Mucosa of descending colon (tissue), 3 donors: ENCODE measurements around the gene CHERP. TPM values are rescaled to one million over a fixed set of nuclear protein-coding genes. Genes with fewer than 3 reads are reported as not detected.

Experiments
- ATAC-seq: fragments of 200-7000 bp; cut with Tn5 transposase; one replicate; pipeline ENCODE4 v1.9.1; 2020; ENCODE audit warnings: mild to moderate bottlenecking, moderate library complexity
- DNase-seq, 3 donors: peaks; one replicate each; pipeline ENCODE4 v3.0.0-alpha.2; 2020
- H3K36me3 ChIP-seq: fragments of 200-600 bp; one replicate; pipeline ENCODE4 v1.8.0; 2021; ENCODE audit warnings: low read depth, mild to moderate bottlenecking
- H3K4me1 ChIP-seq: fragments of 200-600 bp; one replicate; pipeline ENCODE4 v1.8.0; 2021; ENCODE audit warnings: low read depth, mild to moderate bottlenecking
- H3K4me3 ChIP-seq: fragments of 200-600 bp; one replicate; pipeline ENCODE4 v1.8.0; 2021; ENCODE audit warnings: mild to moderate bottlenecking
- H3K9me3 ChIP-seq: fragments of 200-600 bp; one replicate; pipeline ENCODE4 v1.8.0; 2021; ENCODE audit warnings: mild to moderate bottlenecking
- CTCF ChIP-seq: fragments of 200-600 bp; IDR thresholded peaks from one replicate; pipeline ENCODE4 v1.8.0; 2022; ENCODE audit warnings: antibody characterized with exemption, mild to moderate bottlenecking
- intact Hi-C, 2 donors: fragments of 100-400 bp; cut with DNase I in 1 of 2; cut with micrococcal nuclease in 1 of 2; formaldehyde crosslinking; loops; one replicate each; pipeline versions ENCODE4 v1.11.0 to v1.11.1; 2022; cut with DNase I, micrococcal nuclease
- total RNA-seq, 3 donors: library from RNA; stranded (reverse); fragmentation: NEBNext Ultra II Directional in 2 of 3; extraction: Animal tissue kit (Norgen Biotek cat#: 25700) in 2 of 3; gene quantifications; one replicate each; pipeline versions ENCODE4 v1.2.1 to v1.2.4, GENCODE V29; 2021 to 2023
- donor health status: DM: no; HTN: no; CAD: no; lungs with moderate emphysema.
- donor health status: DM: no; HTN: no; CAD: no.
- donor health status: DM: no; HTN: yes; CAD: no.

The CHERP gene
- total RNA-seq, 3 donors from 2014 or later: 36.3 to 43.0 (median 38.8) TPM

DNA sequence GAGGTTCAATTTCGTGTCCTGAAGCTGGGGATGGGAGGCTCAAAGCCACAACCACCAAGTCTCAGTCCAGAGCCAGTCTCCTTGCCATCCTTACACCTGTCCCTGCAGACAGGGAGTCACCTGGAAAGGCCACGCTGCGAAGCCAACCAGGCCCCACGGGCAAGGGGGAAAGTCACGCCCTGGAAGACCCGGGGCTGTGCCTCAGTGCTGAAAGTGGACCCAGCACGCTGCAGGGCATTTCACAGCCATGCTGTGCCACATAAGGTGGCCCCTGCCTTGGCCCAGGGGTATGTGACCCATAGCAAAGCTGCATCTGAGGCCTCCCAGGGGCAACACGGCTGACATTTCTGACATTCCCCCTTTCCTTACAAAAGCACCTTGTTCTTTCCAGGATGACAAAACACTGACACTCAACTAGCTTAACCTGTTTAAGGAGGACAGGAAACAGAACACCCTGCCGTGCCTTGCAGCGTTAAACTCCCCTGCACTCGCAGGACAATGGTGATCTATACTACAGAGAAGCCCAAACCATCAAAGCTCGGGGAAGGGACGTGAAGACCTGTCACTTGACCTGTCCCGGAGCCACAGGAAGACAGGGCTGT, 14.8 kb downstream of the CHERP start:
- Histone ChIP-seq H3K4me3 (no peak overlapping the region), H3K9me3 (no peaks in the 10 kb centered on the region), H3K36me3 (peaks cover 15% of the 10 kb centered on the region), H3K4me1 (no peaks in the 10 kb centered on the region)
- ATAC-seq: no peak
- no peak for TF ChIP-seq CTCF
- DNase-seq: no peak
- intact Hi-C loops: no loop called here

DNA sequence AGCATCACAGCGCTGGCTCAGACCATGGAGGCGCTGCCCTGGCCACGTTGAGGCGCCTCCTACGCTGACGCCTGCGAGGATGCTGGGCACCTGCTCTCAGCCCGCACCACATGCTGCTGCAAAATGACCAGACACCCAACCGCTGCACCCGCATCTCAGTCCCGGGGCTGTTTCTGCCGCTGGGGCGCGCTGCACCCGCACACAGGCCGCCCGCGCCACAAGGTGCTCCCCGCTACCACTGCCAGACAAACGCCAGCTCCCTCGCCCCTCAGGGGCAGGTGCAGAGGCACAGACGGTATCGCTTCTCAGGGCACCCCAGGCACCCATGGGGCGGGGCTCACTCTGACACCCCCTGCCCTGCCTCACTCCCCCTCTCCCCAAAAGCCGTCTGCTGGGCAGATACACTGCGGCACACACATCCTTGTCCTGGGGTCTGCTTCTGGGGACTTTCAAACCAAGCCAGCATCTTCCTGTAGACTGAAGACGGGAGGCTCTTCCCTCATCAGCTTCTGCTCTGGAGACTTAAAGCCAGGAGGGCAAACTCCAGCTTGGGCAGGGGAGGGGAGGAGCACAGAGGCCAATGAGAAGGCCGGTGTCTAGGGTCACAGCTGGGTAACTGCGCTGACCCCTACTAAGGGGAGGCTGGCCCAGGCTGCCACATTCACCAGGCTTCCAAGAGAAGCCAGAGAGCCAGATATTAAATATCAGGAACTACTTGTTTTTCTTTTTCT, 16.3 kb downstream of the CHERP start:
- DNase-seq (no peak), ATAC-seq (no peak)
- Histone ChIP-seq H3K4me3 (no peak overlapping the region), H3K4me1 (no peaks in the 10 kb centered on the region), H3K36me3 (peaks cover 4% of the 10 kb centered on the region), H3K9me3 (no peaks in the 10 kb centered on the region)
- intact Hi-C loops: no loop called here
- TF ChIP-seq CTCF: no peak

DNA sequence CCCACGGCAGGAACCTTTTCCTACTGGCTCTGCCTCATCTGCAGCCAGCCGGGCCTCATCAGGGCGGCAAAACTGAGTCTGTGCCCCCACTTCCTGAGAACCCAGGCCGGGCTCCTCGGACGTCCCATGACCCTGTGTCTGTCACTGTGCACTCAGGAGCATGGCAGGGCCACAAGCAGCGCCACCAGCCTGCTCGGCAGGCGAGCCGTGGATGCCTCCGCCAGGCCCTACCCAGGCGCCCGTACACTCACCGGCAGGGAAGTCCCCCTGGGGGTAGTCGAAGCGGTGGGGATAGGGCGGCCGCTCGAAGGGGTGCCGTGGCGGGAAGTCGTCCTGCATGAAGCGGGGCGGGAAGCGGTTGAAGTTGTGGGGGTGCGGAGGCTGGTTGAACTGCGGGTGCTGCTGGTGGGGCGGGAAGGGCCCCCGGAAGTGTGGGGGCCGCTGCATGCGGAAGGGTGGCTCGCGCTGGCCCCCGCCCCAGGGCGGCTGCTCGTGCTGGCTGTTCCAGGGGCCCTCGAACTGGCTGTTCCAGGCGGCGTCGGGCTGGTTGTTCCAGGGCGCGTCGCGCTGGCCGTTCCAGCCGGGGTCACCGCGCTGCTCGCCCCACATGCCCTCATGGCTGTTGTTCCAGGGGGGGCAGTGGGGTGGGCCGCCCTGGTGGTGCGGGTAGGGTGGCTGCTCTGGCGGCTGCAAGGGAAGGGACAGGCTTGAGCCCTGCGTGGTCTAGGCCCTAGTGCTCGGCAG, 17.1 kb downstream of the CHERP start:
- Histone ChIP-seq H3K36me3 (peaks cover 7% of the 10 kb centered on the region), H3K4me1 (no peaks in the 10 kb centered on the region), H3K4me3 (no peak overlapping the region), H3K9me3 (no peaks in the 10 kb centered on the region)
- no peak for TF ChIP-seq CTCF
- no peak for ATAC-seq
- intact Hi-C loops: no loop called here
- no peak for DNase-seq

DNA sequence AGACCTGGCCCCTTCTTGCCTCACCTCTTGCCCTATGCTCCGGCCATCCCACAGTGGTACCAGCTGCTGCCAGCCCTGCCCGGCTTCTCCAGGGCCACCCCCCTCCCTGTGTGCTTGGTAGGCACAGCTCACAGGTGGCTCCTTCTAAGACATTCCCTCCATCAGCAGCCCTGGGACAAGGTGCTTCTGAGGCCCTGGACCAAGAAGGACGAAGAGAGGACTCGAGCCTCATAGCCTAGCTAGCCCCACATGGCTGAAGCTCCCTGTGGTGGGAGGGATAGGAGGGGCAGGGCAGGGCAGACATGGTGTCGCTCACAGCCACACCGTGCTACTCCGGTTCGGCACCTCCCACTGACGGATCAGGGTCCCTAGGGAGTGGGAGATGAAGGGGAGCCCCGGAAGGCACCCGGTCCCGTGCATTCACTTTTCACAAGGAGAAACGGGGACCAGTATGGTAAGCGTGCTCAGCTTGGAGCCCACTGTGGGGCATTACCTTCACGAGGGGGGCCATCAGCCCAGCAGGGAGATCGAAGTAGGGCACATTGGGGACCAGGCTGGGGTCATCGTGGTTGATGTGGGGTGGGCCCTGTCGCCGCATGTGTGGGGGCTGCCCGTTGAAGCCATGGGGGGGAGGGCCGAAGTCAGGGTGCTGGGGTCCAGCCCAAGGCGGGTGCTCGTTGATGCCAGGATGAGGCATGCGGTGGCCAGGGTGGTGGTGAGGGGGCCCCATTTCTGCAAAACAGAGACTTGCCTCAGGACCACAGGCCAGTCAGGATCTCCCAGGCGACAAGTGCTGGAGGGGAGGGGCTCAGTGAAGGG, 19.5 kb downstream of the CHERP start:
- no peaks in the 10 kb centered on the region for H3K9me3 ChIP-seq
- no peak overlapping the region for H3K4me3 ChIP-seq
- DNase-seq (no peak), ATAC-seq (no peak)
- intact Hi-C loops: no loop called here
- TF ChIP-seq CTCF: no peak
- H3K4me1 ChIP-seq: no peaks in the 10 kb centered on the region
- peaks cover 14% of the 10 kb centered on the region for H3K36me3 ChIP-seq

- ATAC-seq: no peak
- intact Hi-C loops: no loop called here
Measured at GRCh38 chr19:16521715-16522289, 20.4 kb downstream of the CHERP start.

More at GRCh38 chr19:16521715-16522289, 20.4 kb downstream of the CHERP start:
- peaks cover 12% of the 10 kb centered on the region for H3K36me3 ChIP-seq
- H3K9me3 ChIP-seq: no peaks in the 10 kb centered on the region
- no peak for DNase-seq
- no peaks in the 10 kb centered on the region for H3K4me1 ChIP-seq
- no peak for TF ChIP-seq CTCF
- H3K4me3 ChIP-seq: no peak overlapping the region
